ENCODE measurements around the gene ALKBH4.

The ALKBH4 gene

GRCh38 chr7:102429141-102429899, 35.3 kb downstream of the ALKBH4 start:
- DNase-seq (ENCODE audit: insufficient read length, low spot score) (no peak), FAIRE-seq (no peak)
- no peak for TF ChIP-seq POLR2A (IDR thresholded peaks at IDR 0.05; ENCODE audit: low read depth, low read length)

- FAIRE-seq (no peak), DNase-seq (ENCODE audit: insufficient read length, low spot score) (no peak)
- no peak for TF ChIP-seq POLR2A (IDR thresholded peaks at IDR 0.05; ENCODE audit: low read depth, low read length)
Observed at GRCh38 chr7:102427019-102427405, 37.7 kb downstream of the ALKBH4 start.

- TF ChIP-seq POLR2A (IDR thresholded peaks at IDR 0.05; ENCODE audit: low read depth, low read length) = no peak
Observed at GRCh38 chr7:102426268-102427018, 38.2 kb downstream of the ALKBH4 start.

GRCh38 chr7:102425639-102426267, 38.9 kb downstream of the ALKBH4 start:
- TF ChIP-seq POLR2A (IDR thresholded peaks at IDR 0.05; ENCODE audit: low read depth, low read length) = 0 out of 2 replicates have a peak, but pooled peaks have one; percentile 24
- no peak for FAIRE-seq
- no peak for DNase-seq (ENCODE audit: insufficient read length, low spot score)

More at GRCh38 chr7:102426268-102427018, 38.2 kb downstream of the ALKBH4 start:
- FAIRE-seq = no peak
- no peak for DNase-seq (ENCODE audit: insufficient read length, low spot score)

GRCh38 chr7:102424787-102425218, 39.9 kb downstream of the ALKBH4 start:
- no peak for TF ChIP-seq POLR2A (IDR thresholded peaks at IDR 0.05; ENCODE audit: low read depth, low read length)
- DNase-seq (ENCODE audit: insufficient read length, low spot score) (no peak), FAIRE-seq (no peak)

GRCh38 chr7:102424129-102424551, 40.5 kb downstream of the ALKBH4 start:
- TF ChIP-seq POLR2A (IDR thresholded peaks at IDR 0.05; ENCODE audit: low read depth, low read length) = no peak
- no peak for FAIRE-seq
- DNase-seq (ENCODE audit: insufficient read length, low spot score) = no peak

GRCh38 chr7:102421706-102422240, 42.9 kb downstream of the ALKBH4 start:
- FAIRE-seq (no peak), DNase-seq (ENCODE audit: insufficient read length, low spot score) (no peak)
- TF ChIP-seq POLR2A (IDR thresholded peaks at IDR 0.05; ENCODE audit: low read depth, low read length) = no peak

- FAIRE-seq = no peak
- TF ChIP-seq POLR2A (IDR thresholded peaks at IDR 0.05; ENCODE audit: low read depth, low read length) = no peak
- no peak for DNase-seq (ENCODE audit: insufficient read length, low spot score)
Observed at GRCh38 chr7:102418592-102418991, 46.1 kb downstream of the ALKBH4 start.

GRCh38 chr7:102417105-102417504, 47.6 kb downstream of the ALKBH4 start:
- DNase-seq (ENCODE audit: insufficient read length, low spot score) (no peak), FAIRE-seq (no peak)
- no peak for TF ChIP-seq POLR2A (IDR thresholded peaks at IDR 0.05; ENCODE audit: low read depth, low read length)

GRCh38 chr7:102416406-102416805, 48.3 kb downstream of the ALKBH4 start:
- FAIRE-seq (no peak), DNase-seq (ENCODE audit: insufficient read length, low spot score) (no peak)
- TF ChIP-seq POLR2A (IDR thresholded peaks at IDR 0.05; ENCODE audit: low read depth, low read length) = no peak

- DNase-seq (ENCODE audit: insufficient read length, low spot score) = no peak
- TF ChIP-seq POLR2A (IDR thresholded peaks at IDR 0.05; ENCODE audit: low read depth, low read length) = no peak
- no peak for FAIRE-seq
Observed at GRCh38 chr7:102415685-102416225, 48.9 kb downstream of the ALKBH4 start.

GRCh38 chr7:102413611-102414010, 51.1 kb downstream of the ALKBH4 start:
- FAIRE-seq (no peak), DNase-seq (ENCODE audit: insufficient read length, low spot score) (no peak)
- no peak for TF ChIP-seq POLR2A (IDR thresholded peaks at IDR 0.05; ENCODE audit: low read depth, low read length)

GRCh38 chr7:102413091-102413490, 51.6 kb downstream of the ALKBH4 start:
- FAIRE-seq (no peak), DNase-seq (ENCODE audit: insufficient read length, low spot score) (no peak)
- no peak for TF ChIP-seq POLR2A (IDR thresholded peaks at IDR 0.05; ENCODE audit: low read depth, low read length)

- FAIRE-seq (no peak), DNase-seq (ENCODE audit: insufficient read length, low spot score) (no peak)
- no peak for TF ChIP-seq POLR2A (IDR thresholded peaks at IDR 0.05; ENCODE audit: low read depth, low read length)
Observed at GRCh38 chr7:102412548-102412947, 52.1 kb downstream of the ALKBH4 start.

Data from H54 (cell line).